OCI-LY1 (cell line): Measurements from ENCODE around the gene PCGF3.

Experiments used
- H2AFZ ChIP-seq: fragments of 200-600 bp; sonication (generic), shearing (Covaris generic); 2 replicates; pipeline ENCODE4 v1.6.0; 2014; ENCODE audit warnings: antibody characterized with exemption, mild to moderate bottlenecking, low read length
- H3F3A ChIP-seq: fragments of 200-600 bp; sonication (generic), shearing (Covaris generic); 2 replicates; pipeline ENCODE4 v1.6.0; 2014; ENCODE audit warnings: mild to moderate bottlenecking, antibody characterized with exemption, low read length, moderate library complexity; ENCODE audit not compliant: insufficient read depth
- H3K27ac ChIP-seq: fragments of 200-600 bp; sonication (generic); 2 replicates; pipeline ENCODE4 v1.5.1; 2014; ENCODE audit warnings: low read length, mixed run types, mild to moderate bottlenecking, low read depth; ENCODE audit not compliant: poor library complexity, severe bottlenecking
- H3K27me3 ChIP-seq: fragments of 200-600 bp; sonication (generic); 2 replicates; pipeline ENCODE4 v1.6.0; 2014; ENCODE audit warnings: antibody characterized with exemption, mild to moderate bottlenecking, low read length, moderate library complexity; ENCODE audit not compliant: insufficient read depth
- H3K36me3 ChIP-seq: fragments of 200-600 bp; sonication (generic); 2 replicates; pipeline ENCODE4 v1.6.1; 2014; ENCODE audit warnings: mild to moderate bottlenecking, antibody characterized with exemption, low read length, moderate library complexity, mixed read lengths; ENCODE audit not compliant: insufficient read depth
- H3K4me1 ChIP-seq: fragments of 200-600 bp; sonication (generic); 2 replicates; pipeline ENCODE4 v1.5.1; 2014; ENCODE audit warnings: mild to moderate bottlenecking, low read length, moderate library complexity; ENCODE audit not compliant: insufficient read depth, severe bottlenecking
- H3K4me2 ChIP-seq: fragments of 200-600 bp; sonication (generic), shearing (Covaris generic); 2 replicates; pipeline ENCODE4 v1.6.1; 2014; ENCODE audit warnings: low read length
- H3K4me3 ChIP-seq: fragments of 200-600 bp; sonication (generic); 2 replicates; pipeline ENCODE4 v1.5.1; 2014; ENCODE audit warnings: low read length, low read depth, mild to moderate bottlenecking, mixed read lengths; ENCODE audit not compliant: poor library complexity, severe bottlenecking
- H3K79me2 ChIP-seq: fragments of 200-600 bp; shearing (Covaris generic); 2 replicates; pipeline ENCODE4 v1.6.1; 2016; ENCODE audit warnings: mixed run types, low read length, mixed read lengths; ENCODE audit not compliant: insufficient read depth
- H3K9ac ChIP-seq: fragments of 200-600 bp; sonication (generic), shearing (Covaris generic); 2 replicates; pipeline ENCODE4 v1.6.1; 2014; ENCODE audit warnings: mild to moderate bottlenecking, low read length, mixed read lengths
- H3K9me2 ChIP-seq: fragments of 200-600 bp; sonication (generic), shearing (Covaris generic); 2 replicates; pipeline ENCODE4 v1.6.1; 2014; ENCODE audit warnings: low read depth, mild to moderate bottlenecking, low read length, mixed read lengths
- H3K9me3 ChIP-seq: fragments of 200-600 bp; shearing (Covaris generic); 2 replicates; pipeline ENCODE4 v1.6.1; 2014; ENCODE audit warnings: low read length, mixed read lengths
- H4K20me1 ChIP-seq: fragments of 200-600 bp; sonication (generic), shearing (Covaris generic); 2 replicates; pipeline ENCODE4 v1.6.0; 2016; ENCODE audit warnings: mild to moderate bottlenecking, low read length; ENCODE audit not compliant: insufficient read depth
- EZH2 ChIP-seq: fragments of 200-600 bp; sonication (generic), shearing (Covaris generic); IDR thresholded peaks from 2 replicates; pipeline ENCODE4 v1.8.0; 2017; ENCODE audit warnings: borderline replicate concordance, mixed run types, mild to moderate bottlenecking, antibody characterized with exemption, low read length, moderate library complexity, mixed read lengths
- TF ChIP-seq, protein P1 (sequence below): fragments of 200-600 bp; sonication (generic), shearing (Covaris generic); IDR thresholded peaks from 2 replicates; pipeline ENCODE4 v1.5.1; 2017; ENCODE audit warnings: mild to moderate bottlenecking, antibody characterized with exemption, low read length, moderate library complexity, mixed read lengths

PCGF3 gene

DNA sequence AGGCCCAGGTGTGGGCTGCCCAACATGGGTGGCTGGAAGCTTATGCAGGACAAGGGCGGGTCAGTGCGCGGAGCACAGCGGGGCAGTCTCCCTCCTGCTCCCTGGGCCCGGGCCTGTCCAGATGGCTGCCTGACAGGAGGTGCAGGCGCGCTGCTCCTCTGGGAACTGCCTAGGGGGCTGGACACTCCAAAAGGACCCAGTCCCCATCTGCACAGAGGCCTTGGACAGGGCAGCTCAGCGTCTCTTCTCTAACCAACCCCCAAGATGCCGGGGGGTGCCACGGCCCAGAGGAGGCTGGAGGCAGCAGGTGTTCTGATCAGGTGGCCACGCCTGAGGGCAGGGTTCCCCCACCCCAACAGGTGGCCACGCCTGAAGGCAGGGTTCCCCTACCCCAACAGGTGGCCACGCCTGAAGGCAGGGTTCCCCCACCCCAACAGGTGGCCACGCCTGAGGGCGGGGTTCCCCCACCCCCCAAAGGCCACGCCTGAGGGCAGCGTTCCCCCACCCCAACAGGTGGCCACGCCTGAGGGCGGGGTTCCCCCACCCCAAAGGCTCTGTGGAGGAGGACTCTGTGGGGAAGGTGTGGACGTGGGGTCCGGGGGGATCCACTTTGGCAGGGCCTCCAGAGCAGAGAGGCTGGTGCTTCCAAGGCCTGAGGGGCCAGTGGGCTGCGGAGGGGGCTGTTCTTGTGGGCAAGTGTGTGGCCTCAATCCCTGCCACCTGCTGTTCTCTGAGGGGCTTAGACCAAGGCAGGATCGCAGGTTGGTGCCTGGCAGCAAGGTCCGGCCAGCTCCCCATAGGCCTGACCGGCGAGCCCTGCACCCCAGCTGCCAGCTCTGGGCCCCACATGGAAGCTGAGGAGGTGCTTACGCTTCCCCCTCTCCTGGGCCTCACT, 84.2 kb downstream of the PCGF3 start:
- Histone ChIP-seq H3K27me3 (no peaks in the 10 kb centered on the region), H3K79me2 (no peaks in the 10 kb centered on the region), H3K9ac (no peak overlapping the region), H3K27ac (no peak overlapping the region), H4K20me1 (no peaks in the 10 kb centered on the region), H3K9me2 (no peaks in the 10 kb centered on the region), H3K9me3 (no peaks in the 10 kb centered on the region), H3K4me1 (peaks cover 26% of the 10 kb centered on the region), H3K4me3 (no peak overlapping the region), H3K36me3 (no peaks in the 10 kb centered on the region), H2AFZ (no peak overlapping the region), H3K4me2 (no peak overlapping the region), H3F3A (no peaks in the 10 kb centered on the region)
- TF ChIP-seq, protein P1, sequence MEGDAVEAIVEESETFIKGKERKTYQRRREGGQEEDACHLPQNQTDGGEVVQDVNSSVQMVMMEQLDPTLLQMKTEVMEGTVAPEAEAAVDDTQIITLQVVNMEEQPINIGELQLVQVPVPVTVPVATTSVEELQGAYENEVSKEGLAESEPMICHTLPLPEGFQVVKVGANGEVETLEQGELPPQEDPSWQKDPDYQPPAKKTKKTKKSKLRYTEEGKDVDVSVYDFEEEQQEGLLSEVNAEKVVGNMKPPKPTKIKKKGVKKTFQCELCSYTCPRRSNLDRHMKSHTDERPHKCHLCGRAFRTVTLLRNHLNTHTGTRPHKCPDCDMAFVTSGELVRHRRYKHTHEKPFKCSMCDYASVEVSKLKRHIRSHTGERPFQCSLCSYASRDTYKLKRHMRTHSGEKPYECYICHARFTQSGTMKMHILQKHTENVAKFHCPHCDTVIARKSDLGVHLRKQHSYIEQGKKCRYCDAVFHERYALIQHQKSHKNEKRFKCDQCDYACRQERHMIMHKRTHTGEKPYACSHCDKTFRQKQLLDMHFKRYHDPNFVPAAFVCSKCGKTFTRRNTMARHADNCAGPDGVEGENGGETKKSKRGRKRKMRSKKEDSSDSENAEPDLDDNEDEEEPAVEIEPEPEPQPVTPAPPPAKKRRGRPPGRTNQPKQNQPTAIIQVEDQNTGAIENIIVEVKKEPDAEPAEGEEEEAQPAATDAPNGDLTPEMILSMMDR, result no peak
- TF ChIP-seq EZH2, result no peak

DNA sequence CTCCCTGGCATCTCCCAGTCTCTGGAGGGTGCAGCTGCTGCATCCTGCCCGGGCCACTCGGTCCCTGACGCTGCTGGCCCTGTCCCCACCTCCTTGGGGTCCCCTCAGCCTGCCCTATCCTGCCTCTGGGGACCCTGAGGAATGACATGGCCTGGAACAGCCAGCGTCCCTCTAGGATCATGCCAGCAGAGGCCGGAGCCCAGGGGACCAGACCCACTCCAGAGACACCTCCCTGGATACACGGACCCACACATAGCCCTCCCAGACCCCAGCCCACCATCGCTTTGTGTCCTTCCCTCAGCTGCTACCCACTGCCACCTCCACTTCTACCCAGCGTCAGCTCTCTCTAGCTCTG, 84.8 kb downstream of the PCGF3 start:
- H3K4me3 ChIP-seq, result no peak overlapping the region
- H3K4me1 ChIP-seq, result peaks cover 32% of the 10 kb centered on the region
- no peaks in the 10 kb centered on the region for H3K9me2 ChIP-seq
- H3K9ac ChIP-seq, result no peak overlapping the region
- H3F3A ChIP-seq, result no peaks in the 10 kb centered on the region
- no peaks in the 10 kb centered on the region for H3K36me3 ChIP-seq
- H3K9me3 ChIP-seq, result no peaks in the 10 kb centered on the region
- no peak overlapping the region for H3K27ac ChIP-seq
- H3K79me2 ChIP-seq, result no peaks in the 10 kb centered on the region
- no peaks in the 10 kb centered on the region for H3K27me3 ChIP-seq
- no peak overlapping the region for H2AFZ ChIP-seq
- H3K4me2 ChIP-seq, result no peak overlapping the region
- H4K20me1 ChIP-seq, result no peaks in the 10 kb centered on the region
- no peak for TF ChIP-seq EZH2
- TF ChIP-seq, protein P1, result no peak

DNA sequence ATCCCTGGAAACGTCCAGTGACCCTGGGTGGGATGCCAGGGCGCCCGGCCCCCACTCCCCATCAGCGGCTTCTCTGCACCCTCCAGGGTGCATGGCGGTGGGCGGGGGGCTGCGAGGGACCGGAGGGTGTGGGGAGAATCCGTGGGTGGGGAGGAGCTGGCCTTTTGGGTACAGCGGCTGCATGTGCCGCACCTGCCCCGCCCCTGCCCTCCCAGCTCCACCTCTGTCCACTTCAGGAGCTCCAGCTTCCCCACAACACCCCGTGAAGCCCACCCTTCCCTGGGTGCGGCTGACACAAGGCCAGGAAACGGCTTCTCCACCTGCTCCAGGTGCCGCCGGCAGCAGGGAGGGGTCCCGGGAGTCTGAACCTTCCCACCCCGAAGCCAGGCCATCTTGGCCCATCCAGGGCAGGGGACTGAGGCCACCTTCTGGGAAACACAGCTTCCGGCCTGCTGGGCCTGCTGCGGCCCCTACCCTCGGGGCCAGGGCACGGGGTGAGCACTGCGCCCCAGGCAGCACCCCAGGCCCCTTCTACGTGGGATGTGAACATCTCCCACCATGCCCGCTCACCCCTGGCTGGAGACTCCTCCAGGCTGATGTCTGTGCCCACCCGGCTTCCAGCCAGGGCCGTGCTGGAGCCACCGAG, 85.7 kb downstream of the PCGF3 start:
- no peak overlapping the region for H2AFZ ChIP-seq

More for the DNA sequence above, 85.7 kb downstream of the PCGF3 start:
- Histone ChIP-seq H3K9me2 (no peaks in the 10 kb centered on the region), H3K79me2 (no peaks in the 10 kb centered on the region), H3K9me3 (no peaks in the 10 kb centered on the region), H4K20me1 (no peaks in the 10 kb centered on the region), H3F3A (no peaks in the 10 kb centered on the region), H3K4me2 (no peak overlapping the region), H3K9ac (no peak overlapping the region), H3K27me3 (no peaks in the 10 kb centered on the region), H3K36me3 (no peaks in the 10 kb centered on the region), H3K27ac (no peak overlapping the region), H3K4me1 (peaks cover 34% of the 10 kb centered on the region), H3K4me3 (no peak overlapping the region)
- TF ChIP-seq, protein P1, result no peak
- TF ChIP-seq EZH2, result no peak
